HG03196 (cell line): ENCODE results near the gene SLC19A3.

Source experiments
- ATAC-seq: cut with Tn5 transposase; IDR thresholded peaks from one replicate; pipeline ENCODE4 v1.9.1; 2021; ENCODE audit not compliant: unreplicated experiment

The SLC19A3 gene

DNA sequence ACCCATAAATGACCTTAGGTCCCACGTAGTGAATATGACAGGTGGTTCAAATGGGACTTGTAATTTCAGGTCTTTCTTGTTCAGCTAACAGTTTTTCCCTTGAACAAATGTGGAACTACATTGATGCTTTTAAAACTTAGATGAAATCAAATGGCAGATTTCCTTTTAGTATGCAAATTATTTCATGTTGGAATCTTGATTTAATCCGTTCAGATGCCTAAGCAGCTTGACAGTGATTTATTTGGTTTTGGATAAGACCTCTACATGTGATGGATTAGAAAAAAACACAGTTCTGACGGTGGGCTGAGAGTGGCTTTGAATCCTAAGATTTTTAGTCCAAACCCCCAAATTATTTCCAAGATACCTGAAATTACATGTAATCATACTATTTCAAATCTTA is 83.6 kb downstream of the SLC19A3 start:
- no peak for ATAC-seq
